GM12864 (cell line): ENCODE data around the gene TMEM185A.
"Not testable (repeated sequence)": the region's sequence is repeated elsewhere in the genome, so short reads cannot be mapped to it uniquely, and the experiment has no call there.

Experiments used
- DNase-seq: peaks from one replicate; pipeline ENCODE4 v3.0.0-alpha.2; 2011; ENCODE audit warnings: low read depth
- H3K4me3 ChIP-seq: 2 replicates; pipeline ENCODE4 v1.5.1; 2011; ENCODE audit warnings: mild to moderate bottlenecking, low read depth, low read length, control low read depth
- TF ChIP-seq, protein P1 (sequence below): IDR thresholded peaks from 2 replicates; pipeline ENCODE4 v1.5.1; 2011; ENCODE audit warnings: low read depth, mild to moderate bottlenecking, moderate library complexity, low read length, control low read depth, inconsistent platforms; ENCODE audit errors: missing control alignments

TMEM185A gene

DNA sequence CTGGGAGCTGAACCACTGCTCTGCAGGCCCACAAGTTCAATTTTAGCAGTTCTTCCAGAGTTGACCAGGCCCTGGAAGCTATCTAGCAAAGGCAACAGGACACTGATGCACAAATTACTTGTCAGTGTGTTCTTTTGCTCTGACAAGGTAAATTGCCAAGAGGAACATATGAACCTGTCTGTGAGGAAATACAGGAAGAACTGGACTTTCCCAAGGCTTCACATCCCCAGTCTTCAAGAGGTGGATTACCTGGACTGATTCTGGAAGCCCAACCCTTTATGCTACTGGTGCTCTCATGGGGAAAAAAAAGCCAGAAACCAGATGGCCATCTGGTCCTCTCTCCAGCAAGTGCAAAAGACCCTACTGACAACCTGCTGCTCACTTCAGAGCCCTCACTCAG is 1.9 kb upstream of the TMEM185A start:
- TF ChIP-seq, protein P1, sequence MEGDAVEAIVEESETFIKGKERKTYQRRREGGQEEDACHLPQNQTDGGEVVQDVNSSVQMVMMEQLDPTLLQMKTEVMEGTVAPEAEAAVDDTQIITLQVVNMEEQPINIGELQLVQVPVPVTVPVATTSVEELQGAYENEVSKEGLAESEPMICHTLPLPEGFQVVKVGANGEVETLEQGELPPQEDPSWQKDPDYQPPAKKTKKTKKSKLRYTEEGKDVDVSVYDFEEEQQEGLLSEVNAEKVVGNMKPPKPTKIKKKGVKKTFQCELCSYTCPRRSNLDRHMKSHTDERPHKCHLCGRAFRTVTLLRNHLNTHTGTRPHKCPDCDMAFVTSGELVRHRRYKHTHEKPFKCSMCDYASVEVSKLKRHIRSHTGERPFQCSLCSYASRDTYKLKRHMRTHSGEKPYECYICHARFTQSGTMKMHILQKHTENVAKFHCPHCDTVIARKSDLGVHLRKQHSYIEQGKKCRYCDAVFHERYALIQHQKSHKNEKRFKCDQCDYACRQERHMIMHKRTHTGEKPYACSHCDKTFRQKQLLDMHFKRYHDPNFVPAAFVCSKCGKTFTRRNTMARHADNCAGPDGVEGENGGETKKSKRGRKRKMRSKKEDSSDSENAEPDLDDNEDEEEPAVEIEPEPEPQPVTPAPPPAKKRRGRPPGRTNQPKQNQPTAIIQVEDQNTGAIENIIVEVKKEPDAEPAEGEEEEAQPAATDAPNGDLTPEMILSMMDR, result no peak
- H3K4me3 ChIP-seq, result no peak overlapping the region
- no peak for DNase-seq

DNA sequence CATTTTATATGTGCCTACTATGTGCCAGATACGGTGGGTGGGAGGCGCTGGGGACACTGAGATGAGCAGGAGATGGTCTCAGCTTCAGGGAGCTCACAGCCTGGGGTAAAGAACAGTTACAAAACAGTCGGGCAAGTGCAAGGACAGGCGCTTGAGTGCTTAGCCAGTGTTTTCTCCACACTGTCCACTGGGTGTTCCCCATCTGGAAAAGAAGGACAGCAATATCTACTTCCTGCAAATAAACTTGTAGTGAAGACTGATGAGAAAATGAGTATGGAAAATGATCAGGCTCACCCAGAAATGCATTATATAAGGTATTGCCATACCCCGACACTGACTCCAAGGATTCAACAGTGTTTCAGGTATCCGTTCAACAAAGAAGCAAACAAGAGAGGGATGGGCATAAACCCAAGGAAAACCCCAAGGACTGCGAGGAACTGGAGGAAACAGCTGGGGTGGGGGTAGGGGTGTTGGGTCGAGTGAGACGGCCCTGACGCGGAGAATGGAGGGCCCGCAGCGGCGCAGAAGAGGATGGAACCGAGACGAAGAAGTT is 835 bp downstream of the TMEM185A start:
- no peak for DNase-seq
- peak overlapping the region; percentile 80 for H3K4me3 ChIP-seq
- TF ChIP-seq, protein P1, result no peak

GRCh38 chrX:149629730-149630387 is 1.7 kb downstream of the TMEM185A start:
- no peak overlapping the region for H3K4me3 ChIP-seq
- TF ChIP-seq, protein P1, result no peak
- no peak for DNase-seq

DNA sequence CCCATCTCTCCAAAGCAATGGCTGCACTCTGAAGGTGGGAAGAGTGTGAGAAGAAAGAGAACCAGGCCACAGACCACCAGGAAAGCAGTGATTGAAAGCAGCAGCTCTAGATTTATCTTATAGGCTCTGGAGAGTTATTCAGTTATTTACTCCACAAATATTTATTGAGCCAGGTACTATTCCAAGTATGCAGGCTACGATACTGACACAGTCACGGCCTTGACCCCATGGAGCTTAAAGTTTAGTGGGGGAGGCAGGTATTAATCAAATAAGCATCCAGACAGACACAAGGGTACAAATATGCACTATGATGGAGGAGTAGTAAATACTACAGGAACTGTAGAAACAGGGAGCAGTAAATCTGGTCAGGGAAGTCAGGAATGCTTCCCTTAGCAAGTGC is 2.8 kb downstream of the TMEM185A start:
- DNase-seq, result no peak
- H3K4me3 ChIP-seq, result no peak overlapping the region
- TF ChIP-seq, protein P1, result no peak

DNA sequence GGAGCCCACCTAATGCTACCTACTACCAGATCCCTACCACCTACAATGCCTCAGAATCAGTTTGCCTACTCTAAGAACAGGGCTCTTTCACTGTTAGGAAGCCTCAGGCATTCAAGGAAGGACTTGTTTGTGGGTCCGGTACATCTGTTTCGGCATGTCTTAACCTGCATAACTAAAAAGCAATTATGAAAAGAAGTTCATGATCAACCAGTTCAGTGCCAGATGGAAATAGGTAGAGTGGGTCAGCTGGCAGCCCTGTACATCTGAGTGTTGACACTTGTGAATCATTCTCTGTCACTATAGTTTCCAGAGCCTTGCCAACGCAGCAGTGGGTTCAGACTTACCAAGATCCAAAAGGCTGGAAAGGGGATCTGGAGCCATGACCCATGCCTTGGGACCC is 3.3 kb downstream of the TMEM185A start:
- TF ChIP-seq, protein P1, result no peak
- DNase-seq, result no peak
- H3K4me3 ChIP-seq, result no peak overlapping the region

DNA sequence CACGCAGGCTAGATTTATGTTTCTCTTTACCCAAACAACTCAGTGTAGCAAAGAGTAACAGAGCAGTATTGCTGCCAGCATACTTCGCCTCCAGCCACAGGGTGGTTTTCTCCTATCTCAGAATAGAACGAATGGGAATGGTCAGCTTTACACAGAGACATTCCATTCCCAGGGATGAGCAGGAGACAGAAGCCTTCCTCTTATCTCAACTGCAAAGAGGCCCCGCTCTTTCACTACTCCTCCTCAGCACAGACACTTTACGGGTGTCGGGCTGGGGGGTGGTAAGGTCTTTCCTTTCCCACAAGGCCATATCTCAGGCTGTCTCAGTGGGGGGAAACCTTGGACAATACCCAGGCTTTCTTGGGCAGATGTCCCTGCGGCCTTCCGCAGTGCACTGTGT is 4.8 kb downstream of the TMEM185A start:
- not testable (repeated sequence) for DNase-seq, H3K4me3 ChIP-seq

DNA sequence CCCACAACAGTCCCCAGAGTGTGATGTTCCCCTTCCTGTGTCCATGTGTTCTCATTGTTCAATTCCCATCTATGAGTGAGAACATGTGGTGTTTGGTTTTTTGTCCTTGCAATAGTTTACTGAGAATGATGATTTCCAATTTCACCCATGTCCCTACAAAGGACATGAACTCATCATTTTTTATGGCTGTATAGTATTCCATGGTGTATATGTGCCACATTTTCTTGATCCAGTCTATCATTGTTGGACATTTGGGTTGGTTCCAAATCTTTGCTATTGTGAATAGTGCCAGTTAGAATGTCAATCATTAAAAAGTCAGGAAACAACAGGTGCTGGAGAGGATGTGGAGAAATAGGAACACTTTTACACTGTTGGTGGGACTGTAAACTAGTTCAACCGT is 11.9 kb downstream of the TMEM185A start:
- DNase-seq, H3K4me3 ChIP-seq: not testable (repeated sequence)

- no peak for DNase-seq
- TF ChIP-seq, protein P1, result no peak
- no peak overlapping the region for H3K4me3 ChIP-seq
Measured at GRCh38 chrX:149618871-149619270, 12.7 kb downstream of the TMEM185A start.
